ELR (cell line): Measurements from ENCODE around the gene HOXA13.
A peak's percentile ranks its signal among the peaks of the same experiment; 100 is the strongest.

Experiments
- DNase-seq: peaks from one replicate; pipeline ENCODE4 v3.0.0-alpha.2; 2015; ENCODE audit warnings: low read depth

Gene HOXA13

DNA sequence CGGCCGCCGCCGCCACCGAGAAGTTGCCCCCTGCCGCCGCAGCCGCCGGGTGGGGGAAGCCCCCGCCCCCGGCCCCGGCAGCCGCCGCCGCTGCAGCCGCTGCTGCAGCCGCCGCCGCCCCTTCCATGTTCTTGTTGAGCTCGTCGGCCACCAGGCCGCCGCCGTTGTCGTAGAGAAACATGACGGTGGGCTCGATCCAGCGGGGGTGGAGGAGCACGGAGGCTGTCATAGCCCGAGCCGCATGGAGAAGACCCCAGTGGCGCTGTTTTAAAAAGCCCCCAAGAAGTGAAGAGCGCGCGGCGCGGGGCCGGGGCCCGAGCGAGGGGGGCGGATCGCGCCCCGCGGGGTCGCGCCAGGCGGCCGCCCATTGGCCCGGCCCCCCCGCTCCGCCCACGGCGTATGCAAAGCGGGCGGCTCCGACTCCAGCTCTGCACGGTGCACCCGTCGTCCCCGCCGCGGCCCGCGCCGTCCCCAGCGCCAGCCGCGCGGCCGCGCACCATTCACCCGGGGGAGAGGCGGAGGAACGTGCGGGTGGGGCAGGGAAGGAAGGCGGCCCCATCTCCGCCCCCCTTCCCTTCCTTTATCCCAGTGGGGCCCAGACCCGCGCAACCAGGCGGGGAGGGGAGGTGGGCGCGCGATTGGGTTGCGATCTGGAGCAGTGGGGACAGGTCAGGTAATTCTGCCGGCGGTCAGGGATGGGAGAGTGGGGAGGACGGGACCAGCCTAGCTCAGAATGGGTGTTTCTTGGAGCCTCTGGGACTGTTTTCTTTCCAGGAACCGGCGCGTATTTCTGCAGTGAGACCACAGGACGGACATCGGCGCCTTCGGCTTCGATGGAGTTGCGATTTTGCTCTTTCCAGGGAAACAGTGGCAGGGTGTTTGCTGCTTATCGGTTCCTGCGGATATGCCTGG is at the start of gene HOXA13:
TSS of gene HOXA13 (minus strand) at position 243 of the 912 bp plus-strand sequence. CDS start at position 229, 14 bp downstream.
- peak; percentile 89 for DNase-seq

DNA sequence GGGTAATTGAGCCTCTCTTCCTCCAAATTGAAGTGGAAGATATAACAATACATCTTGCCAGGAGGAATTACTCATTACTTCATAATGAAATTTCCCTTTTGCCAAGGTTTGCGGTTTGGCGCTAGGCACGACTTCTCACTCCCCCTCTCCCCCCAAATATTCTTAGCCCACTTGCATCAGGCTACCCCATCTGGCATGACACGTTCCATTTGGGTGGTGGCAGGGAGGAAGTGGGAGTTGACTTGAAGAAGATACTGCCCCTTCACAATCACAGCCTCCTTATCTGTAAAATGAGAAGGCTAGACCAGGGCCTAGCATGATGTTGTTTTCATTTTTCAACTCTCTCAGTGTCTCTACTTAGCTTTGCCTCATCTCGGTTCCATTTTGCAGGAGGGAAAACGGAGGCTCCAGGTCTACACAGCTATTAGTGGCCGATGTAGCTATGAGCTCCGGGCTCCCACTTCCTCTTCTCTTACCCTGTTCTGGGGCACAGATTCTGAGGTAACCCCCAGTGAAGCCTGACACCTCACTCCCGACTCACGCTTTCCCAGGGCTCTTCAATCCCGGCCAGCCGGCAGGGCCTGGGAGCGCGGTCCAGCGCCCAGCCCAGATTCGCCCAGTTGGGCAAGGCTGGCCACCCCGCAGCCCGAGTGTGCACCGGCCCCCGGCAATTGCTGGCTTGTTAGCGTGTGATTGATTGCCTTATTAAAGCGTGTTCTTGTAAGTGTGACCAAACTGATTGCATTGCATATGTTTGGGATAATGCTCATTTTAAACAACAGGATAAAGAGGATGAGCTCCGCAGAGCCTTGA is 49.2 kb upstream of the HOXA13 start:
- no peak for DNase-seq

DNA sequence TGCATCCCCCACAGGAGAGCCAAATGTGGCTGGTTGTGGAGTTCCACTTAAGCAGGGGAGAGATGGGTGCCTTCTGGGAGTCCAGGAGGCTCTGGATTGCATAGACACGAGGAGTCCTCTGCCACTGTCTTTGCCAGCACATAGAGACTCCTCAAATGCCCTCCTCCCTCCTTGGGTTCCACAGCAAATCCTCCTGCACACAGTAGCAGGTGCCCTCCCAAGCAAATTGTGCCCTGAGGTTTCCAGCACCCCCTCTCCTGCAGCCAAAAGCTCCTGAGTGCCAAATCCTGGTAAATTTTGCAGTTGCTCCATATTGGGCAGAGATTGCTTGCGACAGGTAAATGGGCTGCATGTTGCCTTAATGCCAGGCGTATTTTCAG is 48.5 kb upstream of the HOXA13 start:
- no peak for DNase-seq

DNA sequence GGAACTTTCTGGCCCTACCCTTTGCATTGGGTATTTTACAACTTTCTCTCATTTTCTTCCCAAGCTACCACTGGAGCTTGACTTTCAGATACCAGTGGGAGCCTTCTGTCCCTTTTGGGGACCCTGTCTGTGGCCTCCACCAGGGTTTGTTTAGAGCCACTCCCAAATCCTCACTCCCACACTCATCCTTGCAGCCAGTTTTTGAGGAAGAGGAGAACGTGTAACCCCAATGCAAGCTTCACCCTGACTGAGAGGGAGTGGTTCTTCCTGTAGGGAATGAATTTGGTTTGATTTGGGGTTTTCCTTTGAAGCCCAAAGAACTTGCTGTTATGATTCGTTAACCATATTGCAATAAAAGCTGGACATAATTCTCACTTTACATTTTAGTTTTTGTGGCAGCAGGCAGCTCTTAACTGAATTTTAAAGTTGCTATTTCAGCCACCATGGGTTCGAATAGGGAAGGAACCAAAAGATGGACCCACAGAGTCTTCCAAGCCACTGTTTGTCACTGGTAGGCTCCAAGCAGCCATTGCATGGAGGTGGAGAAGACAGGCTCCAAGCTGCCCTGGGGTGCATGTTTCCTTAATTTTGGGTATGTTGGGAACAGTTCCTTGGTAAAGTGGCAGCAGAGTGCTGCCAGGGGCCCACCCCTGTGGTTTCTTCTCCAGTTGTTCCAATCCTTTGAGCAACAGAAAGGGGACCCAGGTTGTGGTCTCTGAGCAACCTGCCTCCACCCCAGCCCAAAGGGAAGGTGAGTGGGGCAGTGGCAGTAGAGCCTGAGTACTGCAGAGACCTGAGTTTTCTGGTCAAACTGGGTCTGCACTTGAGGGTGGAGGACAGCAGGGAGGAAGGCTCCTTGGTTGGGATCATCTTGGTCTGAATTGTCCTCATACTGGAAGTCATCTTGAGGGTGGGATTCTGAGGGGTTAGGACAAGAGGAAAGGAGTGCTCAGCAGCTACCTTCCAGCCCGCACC is 47.8 kb upstream of the HOXA13 start:
- no peak for DNase-seq

DNA sequence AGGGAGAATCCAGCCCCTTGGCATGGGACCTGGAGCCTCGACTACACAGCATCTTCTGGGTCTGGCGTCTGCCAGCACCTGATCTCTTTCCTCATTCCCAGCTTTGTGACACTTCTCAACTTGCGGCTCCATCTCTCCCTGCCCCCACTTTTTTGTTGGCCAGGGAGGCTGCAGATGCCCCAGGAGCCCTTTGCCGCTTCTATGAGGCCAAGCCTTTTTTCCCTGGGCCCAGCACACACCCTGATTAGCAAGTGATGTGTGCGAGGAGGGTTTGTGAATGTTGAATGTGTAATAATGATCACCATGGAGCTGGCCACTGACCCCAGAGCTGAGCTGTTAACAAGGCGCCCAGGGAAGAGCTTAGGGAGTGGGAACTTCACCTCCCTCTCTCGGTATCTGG is 47.1 kb upstream of the HOXA13 start:
- DNase-seq: no peak

DNA sequence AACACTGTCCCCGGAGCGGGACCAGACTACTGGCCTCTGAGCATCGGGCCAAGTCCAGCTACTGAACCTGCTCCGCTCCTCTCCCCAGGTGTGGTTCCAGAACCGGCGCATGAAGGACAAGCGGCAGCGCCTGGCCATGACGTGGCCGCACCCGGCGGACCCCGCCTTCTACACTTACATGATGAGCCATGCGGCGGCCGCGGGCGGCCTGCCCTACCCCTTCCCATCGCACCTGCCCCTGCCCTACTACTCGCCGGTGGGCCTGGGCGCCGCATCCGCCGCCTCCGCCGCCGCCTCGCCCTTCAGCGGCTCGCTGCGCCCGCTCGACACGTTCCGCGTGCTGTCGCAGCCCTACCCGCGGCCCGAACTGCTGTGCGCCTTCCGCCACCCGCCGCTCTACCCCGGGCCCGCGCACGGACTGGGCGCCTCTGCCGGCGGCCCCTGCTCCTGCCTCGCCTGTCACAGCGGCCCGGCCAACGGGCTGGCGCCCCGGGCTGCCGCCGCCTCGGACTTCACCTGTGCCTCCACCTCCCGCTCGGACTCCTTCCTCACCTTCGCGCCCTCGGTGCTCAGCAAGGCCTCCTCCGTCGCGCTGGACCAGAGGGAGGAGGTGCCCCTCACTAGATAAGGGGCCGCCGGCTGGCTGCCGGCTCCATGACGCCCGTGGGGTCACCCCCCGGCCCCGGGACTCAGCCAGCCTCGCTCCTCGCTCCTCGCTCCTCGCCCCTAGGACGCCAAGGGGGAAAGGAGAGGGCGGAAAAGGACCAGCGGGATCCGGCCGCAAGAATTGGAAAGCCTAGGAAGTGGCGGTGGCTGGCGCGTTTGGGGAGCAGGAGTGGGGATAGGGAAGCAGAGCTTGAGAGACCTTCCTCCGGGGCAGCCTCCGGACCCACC is 46.2 kb upstream of the HOXA13 start:
- no peak for DNase-seq

DNA sequence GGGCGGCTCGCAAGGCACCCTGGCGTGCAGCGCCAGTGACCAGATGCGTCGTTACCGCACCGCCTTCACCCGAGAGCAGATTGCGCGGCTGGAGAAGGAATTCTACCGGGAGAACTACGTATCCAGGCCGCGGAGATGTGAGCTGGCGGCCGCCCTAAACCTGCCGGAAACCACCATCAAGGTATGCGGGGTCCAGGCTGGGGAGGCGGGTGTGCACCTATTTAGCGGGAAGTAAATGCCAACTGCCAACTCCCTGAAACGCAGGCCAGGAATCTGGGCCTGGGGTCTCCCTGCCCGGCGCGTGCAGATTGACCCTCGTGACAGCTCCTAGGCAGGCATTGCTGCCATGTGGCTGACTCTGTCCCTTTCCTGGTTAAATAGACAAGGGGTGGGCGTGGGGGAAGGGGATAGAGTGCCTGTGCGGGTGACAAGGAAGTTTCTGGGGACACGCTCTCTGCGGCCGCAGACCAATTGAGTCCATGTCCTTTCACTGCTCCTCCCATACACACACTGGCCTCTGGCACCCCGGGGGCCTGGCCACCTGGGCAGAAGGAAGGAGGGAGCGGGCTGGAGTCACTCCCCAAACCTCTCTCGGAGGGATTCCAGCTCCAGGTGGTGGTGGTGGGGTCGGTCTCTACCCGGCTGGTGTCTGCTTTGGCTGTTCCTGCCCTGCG is 45.4 kb upstream of the HOXA13 start:
- DNase-seq: no peak

DNA sequence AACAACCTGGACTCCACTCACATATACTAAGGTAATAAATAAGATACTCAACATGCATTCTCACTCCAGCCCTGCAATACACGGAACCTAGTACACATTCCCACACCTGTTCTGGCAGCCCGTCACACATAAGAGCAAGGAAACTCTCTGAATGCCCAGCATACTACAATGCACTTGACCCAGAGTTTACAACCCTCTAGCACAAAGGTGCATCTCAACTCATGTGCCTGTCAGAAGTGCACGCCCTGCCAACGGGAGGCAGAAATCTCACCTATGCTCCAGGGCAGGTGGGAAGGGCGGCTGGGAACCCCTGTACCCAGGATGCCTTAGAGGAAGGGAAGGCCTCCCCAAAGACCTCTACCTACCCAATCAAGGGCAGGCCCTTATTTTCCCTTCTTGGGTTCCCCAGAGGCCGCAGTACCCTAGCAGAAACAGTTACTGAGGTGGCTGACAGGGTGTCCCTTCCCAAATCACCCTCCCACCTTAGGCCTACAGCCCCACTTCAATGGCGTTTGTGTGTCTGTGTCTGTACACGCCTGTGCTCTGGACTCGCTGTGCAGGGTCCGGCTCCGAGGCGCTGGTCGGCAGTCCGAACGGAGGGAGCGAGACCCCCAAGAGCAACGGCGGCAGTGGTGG is 44.7 kb upstream of the HOXA13 start:
- DNase-seq: no peak

DNA sequence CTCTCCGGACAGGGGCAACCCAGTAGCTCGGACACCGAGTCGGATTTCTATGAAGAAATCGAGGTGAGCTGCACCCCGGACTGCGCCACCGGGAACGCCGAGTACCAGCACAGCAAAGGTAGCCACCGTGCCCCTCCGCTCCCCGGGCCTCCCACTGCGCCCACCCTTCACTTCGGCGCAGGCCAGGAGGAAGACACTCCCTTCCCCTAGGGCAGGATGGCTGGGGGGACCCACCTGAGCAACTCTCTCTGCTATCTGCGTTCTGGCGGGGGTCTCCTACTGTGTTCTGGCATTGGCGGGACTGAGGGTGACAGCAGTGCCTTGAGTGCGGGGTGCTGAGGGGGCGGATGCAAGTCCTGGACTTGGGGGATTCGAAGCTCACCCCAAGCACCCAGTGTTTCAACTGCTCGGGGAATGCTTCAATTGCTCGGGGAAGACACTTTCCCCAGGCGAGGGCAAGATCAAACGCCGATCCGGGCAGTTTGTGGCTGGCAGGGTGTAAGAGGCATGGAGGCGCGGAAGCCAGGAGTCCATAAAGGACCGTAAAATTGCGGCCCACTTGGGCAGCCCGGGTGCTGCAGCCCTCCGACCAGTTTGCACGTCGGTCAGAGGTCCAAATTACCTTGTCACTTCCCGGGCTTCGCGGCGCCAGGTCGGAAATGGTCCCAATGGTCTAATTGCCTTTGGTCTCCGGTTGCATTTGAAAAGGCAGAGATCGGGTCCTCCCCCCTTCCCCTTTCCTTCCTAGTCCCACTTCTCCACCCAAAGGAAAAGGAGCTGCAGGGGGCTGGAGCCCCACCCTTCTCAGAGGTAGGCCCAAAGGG is 43.7 kb upstream of the HOXA13 start:
- DNase-seq: no peak

DNA sequence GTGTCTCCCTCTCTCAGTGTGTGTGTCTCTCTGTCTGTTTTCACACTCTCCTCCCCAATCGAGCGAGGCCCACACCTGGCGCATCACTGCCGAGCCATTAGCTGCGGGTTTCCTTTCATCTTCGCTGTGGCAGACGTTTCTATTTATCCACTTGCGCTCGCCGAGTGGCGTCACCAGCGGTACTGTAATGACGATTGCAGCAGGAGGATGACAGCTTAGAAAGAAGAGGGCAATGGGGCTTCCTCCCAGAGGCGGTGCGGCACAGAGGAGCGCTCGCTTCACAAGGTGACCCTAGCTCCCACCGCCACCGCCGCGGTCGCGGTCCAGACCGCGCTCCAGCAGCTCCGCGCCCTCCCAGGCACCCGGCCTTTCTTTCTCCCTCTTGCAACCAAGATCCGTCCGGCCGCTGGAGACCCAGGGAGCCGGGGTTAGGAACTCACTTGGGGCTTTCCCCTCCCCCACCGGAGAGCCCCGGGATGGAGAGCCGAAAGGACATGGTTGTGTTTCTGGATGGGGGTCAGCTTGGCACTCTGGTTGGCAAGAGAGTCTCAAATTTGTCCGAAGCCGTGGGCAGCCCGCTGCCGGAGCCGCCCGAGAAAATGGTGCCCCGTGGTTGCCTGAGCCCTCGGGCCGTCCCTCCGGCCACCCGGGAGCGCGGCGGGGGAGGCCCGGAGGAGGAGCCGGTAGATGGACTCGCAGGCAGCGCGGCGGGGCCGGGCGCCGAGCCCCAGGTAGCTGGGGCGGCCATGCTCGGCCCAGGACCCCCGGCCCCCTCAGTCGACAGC is 42.9 kb upstream of the HOXA13 start, which contains the start of gene EVX1:
TSS of gene EVX1 (plus strand) at position 248 of the 785 bp plus-strand sequence. CDS start at position 477, 229 bp downstream.
- peak; percentile 32 for DNase-seq

DNA sequence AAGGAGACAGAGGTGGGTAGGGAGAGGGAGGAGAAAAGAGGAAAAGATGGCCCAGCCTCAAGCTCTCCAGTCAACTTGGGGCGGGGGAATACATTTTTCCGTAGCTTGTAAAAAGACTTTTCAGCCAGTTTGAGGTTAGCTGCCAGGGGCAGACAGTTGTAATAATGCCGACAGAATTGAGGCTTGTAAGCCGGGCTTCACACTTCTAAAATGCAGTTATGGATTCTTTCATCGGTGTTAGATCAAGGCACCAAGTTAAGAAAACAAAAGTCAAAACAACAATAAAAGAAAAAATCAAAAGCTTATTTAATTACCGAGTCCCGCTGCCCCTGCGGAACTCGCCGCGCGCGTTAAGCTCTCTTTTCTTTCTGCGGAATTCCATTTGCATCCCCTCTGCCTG is 42.3 kb upstream of the HOXA13 start:
- no peak for DNase-seq

DNA sequence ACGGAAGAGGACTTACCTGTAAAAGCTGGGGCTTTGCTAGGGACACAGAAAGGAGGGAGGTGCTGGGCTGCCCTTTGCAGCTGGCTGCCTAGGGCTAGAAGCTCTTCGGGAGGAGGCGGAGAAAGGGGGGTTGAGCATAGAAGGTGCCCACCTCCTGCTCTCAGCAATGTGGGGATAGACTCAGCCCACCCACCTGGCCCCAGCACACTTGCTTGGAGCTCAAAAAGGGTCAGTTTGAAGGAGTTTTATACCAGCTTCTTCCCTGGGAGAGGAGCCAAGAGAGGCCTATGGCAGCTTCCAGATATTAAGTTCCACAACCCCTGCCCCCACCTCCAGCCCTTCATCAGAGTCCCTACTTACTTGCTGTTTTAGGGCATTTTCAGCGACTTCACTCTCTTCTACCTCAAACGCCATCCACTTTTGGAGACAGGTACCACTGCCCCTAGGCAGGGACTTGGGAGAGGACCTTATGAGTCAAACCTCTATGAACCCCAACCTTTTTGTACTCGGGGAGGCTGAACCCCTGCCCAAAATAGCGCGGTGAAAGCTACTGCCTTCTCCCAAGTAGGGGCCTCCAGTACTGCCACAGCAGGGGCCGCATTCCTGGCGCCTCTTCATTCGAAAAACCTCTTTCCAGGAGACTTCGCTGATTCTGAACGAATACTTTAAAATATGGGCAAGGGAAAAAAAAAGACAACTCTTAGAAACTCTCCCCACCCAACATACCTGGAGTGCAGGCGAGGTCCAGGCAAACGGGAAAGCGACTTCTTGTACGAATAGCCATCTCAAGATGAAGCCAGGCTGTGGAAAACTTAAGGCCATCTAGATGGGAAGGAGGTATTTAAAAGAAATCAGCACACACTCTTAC is 41.5 kb upstream of the HOXA13 start:
- DNase-seq: no peak

DNA sequence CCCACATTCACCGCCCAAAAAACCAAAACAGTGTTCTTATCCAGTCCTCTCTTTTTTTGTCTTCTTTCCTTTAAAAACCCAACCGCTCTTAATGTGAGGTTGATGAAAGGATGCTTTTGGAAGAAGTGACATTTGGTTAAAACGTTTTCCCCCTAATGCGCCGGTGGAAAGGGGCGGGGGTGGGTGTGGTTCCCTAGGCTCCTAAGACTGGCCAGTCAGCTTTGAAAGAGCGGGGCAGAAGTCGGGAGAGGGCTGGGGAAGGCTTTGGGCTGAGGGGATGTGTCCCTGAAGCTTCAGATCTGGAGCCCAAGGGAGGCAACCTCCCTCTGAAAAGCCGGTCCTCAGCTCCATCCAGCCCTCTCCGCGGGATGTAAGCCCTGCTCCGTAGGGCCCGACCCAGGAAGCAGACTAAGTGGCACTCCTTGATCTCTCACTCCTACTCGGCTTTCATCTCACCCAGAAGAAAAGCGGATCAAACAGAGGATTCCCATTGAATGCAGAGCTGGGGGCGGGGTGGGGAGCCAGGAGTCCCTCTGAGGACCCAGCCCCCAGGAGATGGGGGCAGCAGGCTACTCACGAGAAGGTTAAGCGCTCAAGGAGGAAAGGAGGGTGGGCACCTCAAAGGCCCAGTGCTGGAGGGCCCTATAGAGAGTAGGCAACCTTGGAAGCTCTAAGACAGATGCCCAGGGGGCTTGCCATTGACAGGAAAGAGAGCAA is 40.3 kb upstream of the HOXA13 start:
- no peak for DNase-seq

DNA sequence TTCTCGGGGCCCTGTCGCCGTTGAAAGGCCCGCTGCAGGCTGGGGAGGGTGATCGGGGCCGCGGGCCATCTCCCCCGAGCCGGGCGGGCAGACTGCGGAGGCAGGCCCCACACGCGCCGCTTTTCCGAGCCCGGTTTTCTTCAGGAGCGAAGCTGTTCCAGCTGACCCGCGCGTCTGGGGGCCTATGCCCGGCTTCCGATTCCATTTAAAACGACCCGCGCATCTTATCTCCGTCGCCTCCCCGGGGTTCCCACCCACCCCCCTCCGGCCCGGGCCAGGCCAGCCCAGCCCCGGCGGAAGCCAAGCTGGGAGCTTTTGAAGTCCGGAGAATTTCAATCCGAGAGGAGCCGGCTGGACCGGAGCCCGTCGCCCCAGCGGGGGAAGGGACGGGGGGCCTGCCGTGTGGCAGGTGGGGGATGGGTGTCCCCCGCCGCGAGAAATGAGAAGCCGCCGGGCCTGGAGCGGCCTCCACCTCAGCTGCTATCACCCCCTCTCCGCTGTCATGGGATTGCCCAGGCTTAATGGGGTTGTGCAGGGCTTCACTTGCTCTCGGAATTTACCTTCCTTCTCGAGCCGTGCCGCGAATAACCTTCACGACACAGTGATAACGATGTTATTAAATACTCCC is 39.6 kb upstream of the HOXA13 start:
- DNase-seq: no peak

DNA sequence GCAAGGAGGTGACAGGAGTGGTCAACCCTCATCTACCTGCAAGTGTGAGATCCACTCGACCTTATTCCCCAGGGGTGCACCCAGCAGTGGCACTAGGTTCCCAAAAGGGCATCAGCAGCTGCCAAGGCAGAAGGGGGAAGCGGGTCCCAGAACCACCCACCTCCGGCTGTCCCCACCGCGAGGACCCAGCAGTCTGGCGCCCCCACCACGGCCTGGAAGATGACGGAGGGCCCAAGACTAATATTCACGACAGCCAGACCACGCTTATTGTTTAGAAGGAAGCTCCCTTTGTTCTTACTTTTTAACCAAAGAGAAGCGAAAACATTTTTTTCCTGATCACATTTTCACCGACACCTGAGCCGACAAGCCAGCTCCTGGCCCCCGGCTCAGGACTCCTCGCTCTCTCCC is 39.1 kb upstream of the HOXA13 start:
- DNase-seq: no peak
